ENCODE results near the gene LIPC. TPM values are rescaled to one million over a fixed set of nuclear protein-coding genes. Genes with fewer than 3 reads are reported as not detected.

The LIPC gene
- total RNA-seq, 1 experiment from 2014 or later: not detected

DNA sequence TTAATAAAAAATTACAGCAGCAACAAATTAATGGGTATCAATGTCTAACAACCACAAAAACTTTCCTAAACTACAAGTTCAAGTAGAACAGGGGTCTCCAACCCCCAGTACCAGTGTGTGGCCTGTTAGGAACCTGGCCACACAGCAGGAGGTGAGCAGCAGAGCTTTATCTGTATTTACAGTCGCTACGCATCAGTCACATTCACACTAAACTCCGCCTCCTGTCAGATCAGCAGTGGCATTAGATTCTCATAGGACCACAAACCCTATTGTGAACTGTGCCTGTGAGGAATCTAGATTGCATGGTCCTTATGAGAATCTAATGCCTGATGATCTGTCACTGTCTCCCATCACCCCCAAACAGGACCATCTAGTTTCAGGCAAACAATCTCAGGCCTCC lies 18.5 kb upstream of the LIPC start:
- ChIA-PET CTCF (no interaction called here), POLR2A (no interaction called here)
- Mint-ChIP-seq H3K27ac (ENCODE audit: low read depth, unreplicated experiment) (no peak overlapping the region), H3K4me3 (ENCODE audit: unreplicated experiment) (no peak overlapping the region), H3K36me3 (ENCODE audit: insufficient read depth, unreplicated experiment) (no peaks in the 10 kb centered on the region), H3K4me1 (ENCODE audit: insufficient read depth, unreplicated experiment) (no peaks in the 10 kb centered on the region), H3K27me3 (ENCODE audit: insufficient read depth, unreplicated experiment) (no peaks in the 10 kb centered on the region), H3K9me3 (ENCODE audit: unreplicated experiment) (no peaks in the 10 kb centered on the region)
- no peak for TF ChIP-seq CTCF (IDR thresholded peaks at IDR 0.05; ENCODE audit: unreplicated experiment)
- BruUV-seq (replicated peaks): no TSS peak
- DNase-seq (ENCODE audit: unreplicated experiment): no peak
- intact Hi-C loops (cut with micrococcal nuclease): no loop called here

DNA sequence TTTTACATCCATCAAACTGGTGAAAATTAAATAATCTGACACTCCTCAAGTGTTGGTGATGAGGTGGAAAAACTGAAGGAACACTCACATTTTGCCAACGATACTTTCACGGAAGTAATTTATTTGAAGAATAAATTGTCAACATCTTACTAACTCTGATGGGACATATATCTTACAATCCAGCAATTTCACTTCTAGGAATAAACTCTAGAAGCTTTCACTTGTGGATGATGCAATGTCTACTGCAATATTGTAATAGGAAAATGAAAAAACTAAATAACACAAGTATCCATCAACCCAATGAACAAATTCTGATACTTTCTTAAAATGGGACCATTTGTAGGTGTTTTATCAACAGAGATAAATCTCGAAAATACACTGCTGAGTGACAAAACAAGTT lies 16.2 kb upstream of the LIPC start:
- DNase-seq (ENCODE audit: unreplicated experiment): no peak
- no peaks in the 10 kb centered on the region for H3K36me3 Mint-ChIP-seq (ENCODE audit: insufficient read depth, unreplicated experiment)
- CTCF ChIA-PET: no interaction called here
- intact Hi-C loops (cut with micrococcal nuclease): no loop called here
- H3K4me1 Mint-ChIP-seq (ENCODE audit: insufficient read depth, unreplicated experiment): no peaks in the 10 kb centered on the region
- H3K27ac Mint-ChIP-seq (ENCODE audit: low read depth, unreplicated experiment): no peak overlapping the region
- POLR2A ChIA-PET: no interaction called here
- no TSS peak for BruUV-seq (replicated peaks)
- no peak overlapping the region for H3K4me3 Mint-ChIP-seq (ENCODE audit: unreplicated experiment)
- no peaks in the 10 kb centered on the region for H3K9me3 Mint-ChIP-seq (ENCODE audit: unreplicated experiment)
- TF ChIP-seq CTCF (IDR thresholded peaks at IDR 0.05; ENCODE audit: unreplicated experiment): no peak
- H3K27me3 Mint-ChIP-seq (ENCODE audit: insufficient read depth, unreplicated experiment): no peaks in the 10 kb centered on the region

DNA sequence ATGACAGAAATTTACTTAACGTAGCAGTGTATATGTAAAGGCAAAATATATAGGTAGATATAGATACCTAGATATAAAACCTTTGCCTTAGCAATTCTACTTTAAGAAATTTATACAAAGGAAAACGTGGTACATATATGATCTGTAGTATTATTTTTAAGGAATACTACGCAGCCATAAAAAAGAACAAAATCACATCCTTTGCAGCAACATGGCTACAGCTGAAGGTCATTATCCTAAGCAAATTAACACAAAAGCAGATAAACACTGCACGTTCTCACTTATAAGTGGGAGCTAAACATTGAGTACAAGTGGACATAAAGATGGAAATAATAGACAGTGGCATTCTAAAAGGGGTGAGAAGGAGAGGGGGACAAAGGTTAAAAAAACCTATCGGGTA lies 14.8 kb upstream of the LIPC start:
- H3K4me1 Mint-ChIP-seq (ENCODE audit: insufficient read depth, unreplicated experiment): no peaks in the 10 kb centered on the region
- no peak for DNase-seq (ENCODE audit: unreplicated experiment)
- H3K27me3 Mint-ChIP-seq (ENCODE audit: insufficient read depth, unreplicated experiment): no peaks in the 10 kb centered on the region
- TF ChIP-seq CTCF (IDR thresholded peaks at IDR 0.05; ENCODE audit: unreplicated experiment): no peak
- H3K4me3 Mint-ChIP-seq (ENCODE audit: unreplicated experiment): no peak overlapping the region
- H3K36me3 Mint-ChIP-seq (ENCODE audit: insufficient read depth, unreplicated experiment): no peaks in the 10 kb centered on the region
- H3K27ac Mint-ChIP-seq (ENCODE audit: low read depth, unreplicated experiment): no peak overlapping the region
- intact Hi-C loops (cut with micrococcal nuclease): no loop called here
- H3K9me3 Mint-ChIP-seq (ENCODE audit: unreplicated experiment): no peaks in the 10 kb centered on the region
- ChIA-PET POLR2A (interaction anchor here (0.7 kb wide), 1 partner anchor 12 kb away, joined by 3 read pairs; no protein-coding TSS in a partner anchor), CTCF (interaction anchor here (0.9 to 1.3 kb wide), 3 partner anchors 10 to 189 kb away, joined by 3 to 7 read pairs (median 4); no protein-coding TSS in a partner anchor)
- no TSS peak for BruUV-seq (replicated peaks)

DNA sequence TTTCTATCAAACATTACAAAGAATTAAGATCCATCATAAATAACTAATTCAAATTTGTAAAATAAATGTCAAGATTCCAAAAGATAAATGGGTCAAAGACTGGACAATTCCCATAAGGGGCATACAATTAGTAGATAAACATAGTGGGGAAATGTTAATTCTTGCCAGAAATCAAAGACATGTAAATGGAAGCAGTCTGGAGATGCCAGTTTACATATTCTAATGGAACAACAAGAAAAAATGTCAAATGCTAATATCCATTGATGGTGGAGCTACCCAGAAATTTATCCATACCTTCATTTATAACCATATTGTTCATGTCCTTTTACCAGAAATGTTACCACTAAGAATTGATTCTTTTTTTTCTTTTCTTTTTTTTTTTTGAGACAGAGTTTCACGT lies 13.7 kb upstream of the LIPC start:
- intact Hi-C loops (cut with micrococcal nuclease): no loop called here
- Mint-ChIP-seq H3K27ac (ENCODE audit: low read depth, unreplicated experiment) (no peak overlapping the region), H3K9me3 (ENCODE audit: unreplicated experiment) (no peaks in the 10 kb centered on the region), H3K36me3 (ENCODE audit: insufficient read depth, unreplicated experiment) (no peaks in the 10 kb centered on the region), H3K4me3 (ENCODE audit: unreplicated experiment) (no peak overlapping the region), H3K27me3 (ENCODE audit: insufficient read depth, unreplicated experiment) (no peaks in the 10 kb centered on the region), H3K4me1 (ENCODE audit: insufficient read depth, unreplicated experiment) (no peaks in the 10 kb centered on the region)
- CTCF ChIA-PET: interaction anchor here (0.6 to 1.3 kb wide), 2 partner anchors 159 to 1272 kb away, joined by 5 to 7 read pairs; no protein-coding TSS in a partner anchor
- POLR2A ChIA-PET: interaction anchor here (0.7 kb wide), 1 partner anchor 87 kb away, joined by 3 read pairs; no protein-coding TSS in a partner anchor
- no peak for DNase-seq (ENCODE audit: unreplicated experiment)
- no TSS peak for BruUV-seq (replicated peaks)
- no peak for TF ChIP-seq CTCF (IDR thresholded peaks at IDR 0.05; ENCODE audit: unreplicated experiment)

Data from MCF 10A (cell line).